Panc1 (cell line): Measurements from ENCODE around the gene HBEGF.

Source experiments
- POLR2AphosphoS5 ChIP-seq: IDR thresholded peaks from 2 replicates; pipeline ENCODE4 v1.6.1; 2012; ENCODE audit warnings: mild to moderate bottlenecking, low read depth, low read length, moderate library complexity
- SIN3A ChIP-seq: IDR thresholded peaks from 2 replicates; pipeline ENCODE4 v1.6.1; 2012; ENCODE audit warnings: low read depth, mild to moderate bottlenecking, low read length, moderate library complexity, borderline replicate concordance; ENCODE audit not compliant: insufficient read depth
- TCF7L2 ChIP-seq: IDR thresholded peaks from 2 replicates; pipeline ENCODE4 v1.6.1; 2011; ENCODE audit warnings: mild to moderate bottlenecking, low read depth, low read length, inconsistent platforms
- TF ChIP-seq, protein P1 (sequence below): fragments of 450-650 bp; IDR thresholded peaks from 2 replicates; pipeline ENCODE4 v1.5.1; 2017; ENCODE audit warnings: mild to moderate bottlenecking
- TF ChIP-seq, protein P2 (sequence below), 2 experiments: IDR thresholded peaks; 2 replicates each; pipeline ENCODE4 v1.6.1; 2011 to 2012; ENCODE audit warnings: low read depth in 2 of 2, control low read depth in 1 of 2, low read length in 1 of 2, mild to moderate bottlenecking in 1 of 2, moderate library complexity in 1 of 2; ENCODE audit not compliant: insufficient read depth in 1 of 2

DNA sequence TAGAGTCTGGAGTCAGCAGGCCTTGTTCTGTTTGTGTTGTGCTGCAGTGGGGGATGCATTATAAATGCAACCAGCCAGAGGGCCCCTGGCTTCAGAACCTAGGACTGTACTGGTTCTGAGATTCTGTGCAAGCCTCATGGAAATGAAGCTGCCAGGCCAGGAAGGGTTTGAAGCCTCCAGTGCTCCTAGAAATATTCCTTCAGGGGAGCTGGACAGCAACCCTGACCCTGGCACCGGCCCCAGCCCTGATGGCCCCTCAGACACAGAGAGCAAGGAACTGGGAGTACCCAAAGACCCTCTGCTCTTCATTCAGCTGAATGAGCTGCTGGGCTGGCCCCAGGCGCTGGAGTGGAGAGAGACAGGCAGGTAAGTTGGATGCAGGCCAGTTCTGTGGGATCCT is 13.7 kb upstream of the HBEGF start, which contains the start of gene SLC4A9:
- TF ChIP-seq, protein P1, sequence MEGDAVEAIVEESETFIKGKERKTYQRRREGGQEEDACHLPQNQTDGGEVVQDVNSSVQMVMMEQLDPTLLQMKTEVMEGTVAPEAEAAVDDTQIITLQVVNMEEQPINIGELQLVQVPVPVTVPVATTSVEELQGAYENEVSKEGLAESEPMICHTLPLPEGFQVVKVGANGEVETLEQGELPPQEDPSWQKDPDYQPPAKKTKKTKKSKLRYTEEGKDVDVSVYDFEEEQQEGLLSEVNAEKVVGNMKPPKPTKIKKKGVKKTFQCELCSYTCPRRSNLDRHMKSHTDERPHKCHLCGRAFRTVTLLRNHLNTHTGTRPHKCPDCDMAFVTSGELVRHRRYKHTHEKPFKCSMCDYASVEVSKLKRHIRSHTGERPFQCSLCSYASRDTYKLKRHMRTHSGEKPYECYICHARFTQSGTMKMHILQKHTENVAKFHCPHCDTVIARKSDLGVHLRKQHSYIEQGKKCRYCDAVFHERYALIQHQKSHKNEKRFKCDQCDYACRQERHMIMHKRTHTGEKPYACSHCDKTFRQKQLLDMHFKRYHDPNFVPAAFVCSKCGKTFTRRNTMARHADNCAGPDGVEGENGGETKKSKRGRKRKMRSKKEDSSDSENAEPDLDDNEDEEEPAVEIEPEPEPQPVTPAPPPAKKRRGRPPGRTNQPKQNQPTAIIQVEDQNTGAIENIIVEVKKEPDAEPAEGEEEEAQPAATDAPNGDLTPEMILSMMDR, result no peak
- TF ChIP-seq, protein P2, sequence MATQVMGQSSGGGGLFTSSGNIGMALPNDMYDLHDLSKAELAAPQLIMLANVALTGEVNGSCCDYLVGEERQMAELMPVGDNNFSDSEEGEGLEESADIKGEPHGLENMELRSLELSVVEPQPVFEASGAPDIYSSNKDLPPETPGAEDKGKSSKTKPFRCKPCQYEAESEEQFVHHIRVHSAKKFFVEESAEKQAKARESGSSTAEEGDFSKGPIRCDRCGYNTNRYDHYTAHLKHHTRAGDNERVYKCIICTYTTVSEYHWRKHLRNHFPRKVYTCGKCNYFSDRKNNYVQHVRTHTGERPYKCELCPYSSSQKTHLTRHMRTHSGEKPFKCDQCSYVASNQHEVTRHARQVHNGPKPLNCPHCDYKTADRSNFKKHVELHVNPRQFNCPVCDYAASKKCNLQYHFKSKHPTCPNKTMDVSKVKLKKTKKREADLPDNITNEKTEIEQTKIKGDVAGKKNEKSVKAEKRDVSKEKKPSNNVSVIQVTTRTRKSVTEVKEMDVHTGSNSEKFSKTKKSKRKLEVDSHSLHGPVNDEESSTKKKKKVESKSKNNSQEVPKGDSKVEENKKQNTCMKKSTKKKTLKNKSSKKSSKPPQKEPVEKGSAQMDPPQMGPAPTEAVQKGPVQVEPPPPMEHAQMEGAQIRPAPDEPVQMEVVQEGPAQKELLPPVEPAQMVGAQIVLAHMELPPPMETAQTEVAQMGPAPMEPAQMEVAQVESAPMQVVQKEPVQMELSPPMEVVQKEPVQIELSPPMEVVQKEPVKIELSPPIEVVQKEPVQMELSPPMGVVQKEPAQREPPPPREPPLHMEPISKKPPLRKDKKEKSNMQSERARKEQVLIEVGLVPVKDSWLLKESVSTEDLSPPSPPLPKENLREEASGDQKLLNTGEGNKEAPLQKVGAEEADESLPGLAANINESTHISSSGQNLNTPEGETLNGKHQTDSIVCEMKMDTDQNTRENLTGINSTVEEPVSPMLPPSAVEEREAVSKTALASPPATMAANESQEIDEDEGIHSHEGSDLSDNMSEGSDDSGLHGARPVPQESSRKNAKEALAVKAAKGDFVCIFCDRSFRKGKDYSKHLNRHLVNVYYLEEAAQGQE (IDR thresholded peaks at IDR 0.05; ENCODE audit: insufficient read depth in 1 of 2, low read depth in 2 of 2, low read length in 1 of 2), result no peak
- TF ChIP-seq POLR2AphosphoS5 (no peak), SIN3A (no peak), TCF7L2 (no peak)
